Keratinocyte (primary cell): Measurements from ENCODE around the gene GNB3.

Experiments used
- EZH2 ChIP-seq: IDR thresholded peaks from one replicate; pipeline ENCODE4 v1.6.1; 2012; ENCODE audit warnings: inconsistent platforms, mild to moderate bottlenecking, low read length, moderate library complexity
- TF ChIP-seq, protein P1 (sequence below), 3 experiments: IDR thresholded peaks in 1 of 3; conservative IDR thresholded peaks in 1 of 3; optimal IDR thresholded peaks in 1 of 3; 2 replicates in 2 of 3; 3 replicates in 1 of 3; pipeline versions ENCODE3 to v1.5.1; 2011; ENCODE audit warnings: low read length in 3 of 3, mild to moderate bottlenecking in 3 of 3, moderate library complexity in 2 of 3, control low read depth in 1 of 3, inconsistent platforms in 1 of 3; ENCODE audit not compliant: insufficient read depth in 2 of 3; ENCODE audit errors: extremely low read depth in 1 of 3

DNA sequence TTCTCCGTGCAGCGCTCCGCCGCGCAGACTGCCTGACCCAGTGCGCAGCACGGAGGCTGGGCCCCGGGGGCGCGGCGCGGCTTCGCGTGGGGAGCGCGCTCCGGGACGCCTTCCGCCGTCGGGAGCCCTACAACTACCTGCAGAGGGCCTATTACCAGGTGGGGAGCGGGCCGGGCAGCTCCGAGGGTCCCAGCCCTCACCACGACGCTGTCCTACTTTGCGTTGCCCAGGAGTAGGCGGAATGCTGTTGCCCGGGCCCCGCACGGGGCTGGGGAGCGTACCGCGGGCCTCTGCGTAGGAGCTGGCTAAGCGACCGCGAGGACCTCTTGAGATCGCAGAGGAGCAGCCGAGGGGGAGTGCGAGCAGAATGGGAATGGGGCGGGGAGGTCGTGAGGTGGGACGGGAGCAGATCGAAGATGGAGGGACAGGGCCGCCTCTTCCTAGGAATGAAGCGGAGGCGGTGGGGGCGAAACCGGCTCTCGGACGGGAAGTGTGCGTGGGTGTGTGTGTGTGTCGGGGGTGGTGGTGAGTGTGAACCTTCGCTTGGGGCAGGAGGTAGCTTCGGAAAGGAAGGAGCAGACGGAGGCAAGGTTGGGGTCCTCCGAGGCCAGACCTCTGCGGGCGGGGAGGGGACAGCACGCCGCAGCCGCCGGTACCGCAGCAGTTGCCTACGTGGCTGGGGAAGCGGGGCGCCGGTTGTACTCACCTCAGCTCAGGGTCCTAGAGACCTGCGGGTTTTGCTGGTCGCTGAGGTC is 11.8 kb upstream of the GNB3 start:
- TF ChIP-seq, protein P1, sequence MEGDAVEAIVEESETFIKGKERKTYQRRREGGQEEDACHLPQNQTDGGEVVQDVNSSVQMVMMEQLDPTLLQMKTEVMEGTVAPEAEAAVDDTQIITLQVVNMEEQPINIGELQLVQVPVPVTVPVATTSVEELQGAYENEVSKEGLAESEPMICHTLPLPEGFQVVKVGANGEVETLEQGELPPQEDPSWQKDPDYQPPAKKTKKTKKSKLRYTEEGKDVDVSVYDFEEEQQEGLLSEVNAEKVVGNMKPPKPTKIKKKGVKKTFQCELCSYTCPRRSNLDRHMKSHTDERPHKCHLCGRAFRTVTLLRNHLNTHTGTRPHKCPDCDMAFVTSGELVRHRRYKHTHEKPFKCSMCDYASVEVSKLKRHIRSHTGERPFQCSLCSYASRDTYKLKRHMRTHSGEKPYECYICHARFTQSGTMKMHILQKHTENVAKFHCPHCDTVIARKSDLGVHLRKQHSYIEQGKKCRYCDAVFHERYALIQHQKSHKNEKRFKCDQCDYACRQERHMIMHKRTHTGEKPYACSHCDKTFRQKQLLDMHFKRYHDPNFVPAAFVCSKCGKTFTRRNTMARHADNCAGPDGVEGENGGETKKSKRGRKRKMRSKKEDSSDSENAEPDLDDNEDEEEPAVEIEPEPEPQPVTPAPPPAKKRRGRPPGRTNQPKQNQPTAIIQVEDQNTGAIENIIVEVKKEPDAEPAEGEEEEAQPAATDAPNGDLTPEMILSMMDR (optimal IDR thresholded peaks at IDR 0.05 in 1 of 3, IDR thresholded peaks at IDR 0.05 in 1 of 3, conservative IDR thresholded peaks at IDR 0.05 in 1 of 3; ENCODE audit: extremely low read depth in 1 of 3, insufficient read depth in 2 of 3, low read length in 3 of 3), result no peak
- TF ChIP-seq EZH2, result peak; percentile 48
